HG02981 (cell line): Measurements from ENCODE around the gene TBX6.
"Not testable (repeated sequence)": the region's sequence is repeated elsewhere in the genome, so short reads cannot be mapped to it uniquely, and the experiment has no call there.

Experiments used
- ATAC-seq: cut with Tn5 transposase; IDR thresholded peaks from one replicate; pipeline ENCODE4 v1.9.1; 2021; ENCODE audit warnings: mild to moderate bottlenecking, moderate library complexity; ENCODE audit not compliant: unreplicated experiment

The TBX6 gene, protein sequence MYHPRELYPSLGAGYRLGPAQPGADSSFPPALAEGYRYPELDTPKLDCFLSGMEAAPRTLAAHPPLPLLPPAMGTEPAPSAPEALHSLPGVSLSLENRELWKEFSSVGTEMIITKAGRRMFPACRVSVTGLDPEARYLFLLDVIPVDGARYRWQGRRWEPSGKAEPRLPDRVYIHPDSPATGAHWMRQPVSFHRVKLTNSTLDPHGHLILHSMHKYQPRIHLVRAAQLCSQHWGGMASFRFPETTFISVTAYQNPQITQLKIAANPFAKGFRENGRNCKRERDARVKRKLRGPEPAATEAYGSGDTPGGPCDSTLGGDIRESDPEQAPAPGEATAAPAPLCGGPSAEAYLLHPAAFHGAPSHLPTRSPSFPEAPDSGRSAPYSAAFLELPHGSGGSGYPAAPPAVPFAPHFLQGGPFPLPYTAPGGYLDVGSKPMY

DNA sequence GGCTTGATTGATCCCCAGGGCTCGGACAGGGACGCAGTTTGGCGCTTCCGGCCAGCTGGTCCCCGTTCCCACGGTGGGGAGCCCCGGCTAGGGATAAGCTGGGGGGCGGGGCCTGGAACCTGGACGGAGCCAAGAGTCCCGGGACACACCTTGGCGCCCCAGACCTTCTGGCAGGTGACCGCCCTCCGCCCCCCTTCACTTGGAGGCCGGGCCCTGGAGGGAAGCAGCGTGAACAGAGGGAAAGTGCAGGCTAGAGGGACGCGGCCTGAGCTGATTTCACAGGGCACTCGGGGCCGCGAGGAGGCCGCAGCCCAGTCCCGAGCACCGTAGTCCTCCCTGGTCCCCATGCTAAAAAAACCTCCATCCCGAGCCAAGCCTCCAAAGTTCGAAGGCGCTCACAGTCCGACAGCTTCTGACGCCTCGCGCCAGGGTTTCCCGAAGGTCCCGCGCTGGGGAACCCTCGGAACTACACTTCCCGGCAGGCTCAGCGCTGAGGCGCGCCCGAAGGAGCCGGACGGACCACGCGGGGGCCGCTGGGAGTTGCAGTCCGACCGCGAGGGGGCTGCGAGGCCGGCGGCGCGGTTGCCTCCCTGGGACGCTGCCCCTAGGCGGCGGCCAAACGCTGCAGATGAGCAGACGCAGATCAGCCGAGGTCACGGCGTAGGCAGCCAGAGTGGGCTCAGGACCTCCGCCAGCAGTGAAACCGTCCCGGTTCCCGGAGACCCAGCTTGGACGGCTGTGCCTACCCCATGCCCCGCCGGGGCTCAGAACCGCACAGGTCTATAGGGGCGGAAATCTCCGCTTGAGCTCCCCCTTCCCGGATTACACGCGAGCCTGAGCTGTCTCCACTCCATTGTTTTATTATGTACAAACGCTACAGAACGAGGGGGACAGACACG, at the start of gene TBX6:
TSS of gene TBX6 (minus strand) at position 451 of the 899 bp plus-strand sequence. CDS start 731 bp downstream, outside the sequence.
- ATAC-seq = peak; percentile 67

DNA sequence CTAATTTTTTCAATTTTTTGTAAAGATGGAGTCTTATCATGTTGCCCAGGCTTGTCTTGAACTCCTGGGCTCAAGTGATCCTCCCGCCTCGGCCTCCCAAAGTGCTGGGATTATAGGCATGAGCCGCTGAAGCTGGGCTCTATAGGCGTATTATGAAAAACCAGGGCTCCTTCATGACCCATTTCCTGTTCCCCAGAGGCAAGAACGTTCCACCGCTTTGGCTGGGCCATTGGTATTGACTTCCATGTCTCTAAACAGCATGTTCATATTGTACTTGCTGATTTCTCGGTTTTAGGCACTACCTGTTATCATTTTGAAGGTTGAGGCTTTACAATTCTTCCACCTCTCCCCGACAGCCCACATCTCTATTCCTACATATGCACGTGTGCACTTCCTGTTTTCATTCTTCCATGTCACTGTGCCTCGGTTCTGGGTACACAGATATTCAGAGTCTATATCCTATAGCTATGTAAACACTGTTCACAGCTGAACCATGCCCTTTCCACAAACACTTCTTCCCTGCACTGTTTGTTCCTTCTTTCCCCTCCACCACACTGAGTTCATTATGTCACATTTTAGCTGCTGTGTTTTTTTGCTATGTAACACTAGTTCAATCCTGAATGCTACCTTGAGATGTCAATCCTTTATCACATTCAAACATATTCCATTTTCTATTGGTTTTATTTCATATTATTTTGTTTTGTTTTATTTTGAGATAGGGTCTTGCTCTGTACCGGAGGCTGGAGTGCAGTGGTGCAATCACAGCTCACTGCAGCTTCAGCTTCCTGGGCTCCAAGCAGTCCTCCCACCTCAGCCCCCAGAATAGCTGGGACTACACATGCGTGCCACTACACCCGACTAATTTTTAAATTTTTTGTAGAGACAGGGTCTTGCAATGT, 48.1 kb upstream of the TBX6 start:
- no peak for ATAC-seq

DNA sequence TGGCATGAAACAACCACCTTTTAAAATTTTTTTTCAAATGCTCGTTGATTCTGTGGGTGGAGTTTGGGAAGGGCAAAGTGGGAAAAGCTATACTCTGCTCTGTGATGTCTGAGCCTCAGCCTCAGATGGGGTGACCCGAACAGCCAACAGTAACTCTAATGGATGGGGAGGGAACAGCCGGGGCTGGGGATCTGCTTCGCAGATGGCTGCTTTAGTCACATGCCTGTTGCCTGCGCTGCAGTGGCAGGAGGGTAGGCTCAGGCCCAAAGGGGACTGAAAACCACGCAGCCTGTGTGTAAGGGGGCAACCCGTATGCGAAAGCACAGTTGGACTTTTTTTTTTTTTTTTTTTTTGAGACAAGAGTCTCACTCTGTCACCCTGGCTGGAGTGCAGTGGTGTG, 46.2 kb upstream of the TBX6 start:
- no peak for ATAC-seq

DNA sequence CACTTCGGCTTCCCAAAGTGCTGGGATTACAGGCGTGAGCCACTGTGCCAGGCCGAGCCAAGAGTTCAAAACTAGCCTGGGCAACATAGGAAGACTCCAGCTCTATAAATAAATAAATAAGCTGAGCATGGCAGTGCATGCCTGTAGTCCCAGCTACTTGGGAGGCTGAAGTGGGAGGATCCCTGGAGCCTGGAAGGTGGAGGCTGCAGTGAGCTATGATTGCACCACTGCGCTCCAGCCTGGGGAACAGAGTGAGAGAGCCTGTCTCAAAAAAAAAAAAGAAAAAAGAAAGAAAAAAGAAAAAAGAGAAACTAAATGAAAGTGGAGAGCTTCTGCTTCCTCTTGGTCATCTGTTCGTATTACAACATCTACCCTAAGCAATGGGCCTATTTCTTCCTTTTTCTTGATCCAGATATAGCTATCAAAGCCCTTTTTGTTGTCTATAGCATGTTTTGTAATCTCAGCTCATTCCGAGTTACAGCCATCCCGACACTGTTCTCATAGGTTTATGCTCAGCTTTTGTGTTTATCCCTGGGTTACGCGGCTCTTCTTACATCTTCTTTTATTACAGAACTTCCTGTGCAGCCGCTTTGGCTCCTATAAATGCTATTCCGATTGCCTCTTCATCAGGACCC, 45.4 kb upstream of the TBX6 start:
- no peak for ATAC-seq

DNA sequence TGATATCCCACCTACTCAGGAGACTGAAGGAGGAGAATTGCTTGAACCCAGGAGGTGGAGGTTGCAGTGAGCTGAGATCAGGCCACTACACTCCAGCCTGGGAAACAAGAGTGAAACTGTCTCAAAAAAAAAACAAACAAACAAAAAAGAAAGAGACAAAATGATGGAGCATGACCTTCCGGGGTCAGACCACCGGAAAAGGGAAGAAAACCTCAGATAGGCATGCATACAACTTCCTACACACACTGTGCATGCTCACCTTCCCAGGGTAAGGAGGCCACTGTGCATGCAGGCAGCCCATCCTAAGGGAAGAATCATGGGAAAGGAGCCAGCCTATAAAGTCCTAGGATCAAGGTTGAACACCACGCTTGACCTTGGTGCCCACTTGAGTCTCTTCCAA, 40.9 kb upstream of the TBX6 start:
- no peak for ATAC-seq

DNA sequence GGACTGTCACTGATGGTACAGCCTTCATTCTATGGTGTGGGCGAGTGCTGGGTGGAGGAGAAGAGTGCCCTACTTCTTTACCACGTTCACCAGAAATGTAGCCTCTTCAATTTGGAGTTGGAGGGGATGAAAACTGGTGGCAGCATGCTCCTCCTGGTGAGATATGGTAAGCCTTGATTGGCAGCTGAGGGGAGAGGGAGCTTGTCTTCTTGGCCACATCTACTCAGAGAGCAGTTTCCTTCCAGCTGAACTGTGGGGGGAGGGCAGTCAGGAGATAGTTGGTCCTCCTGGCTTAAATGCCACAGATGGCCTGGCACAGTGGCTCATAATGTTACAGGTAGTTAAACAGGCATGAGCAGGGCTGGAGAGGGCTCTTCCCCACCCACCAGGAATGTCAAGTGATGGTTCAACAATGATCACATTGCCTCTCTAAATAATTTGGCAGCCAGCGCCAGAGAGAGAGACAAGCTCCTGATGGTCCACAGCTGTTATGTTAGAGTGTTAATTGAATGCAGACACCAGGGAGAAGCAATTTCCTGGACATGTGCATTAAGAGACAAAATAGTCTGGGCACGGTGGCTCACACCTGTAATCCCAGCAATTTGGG, 40.2 kb upstream of the TBX6 start:
- no peak for ATAC-seq

DNA sequence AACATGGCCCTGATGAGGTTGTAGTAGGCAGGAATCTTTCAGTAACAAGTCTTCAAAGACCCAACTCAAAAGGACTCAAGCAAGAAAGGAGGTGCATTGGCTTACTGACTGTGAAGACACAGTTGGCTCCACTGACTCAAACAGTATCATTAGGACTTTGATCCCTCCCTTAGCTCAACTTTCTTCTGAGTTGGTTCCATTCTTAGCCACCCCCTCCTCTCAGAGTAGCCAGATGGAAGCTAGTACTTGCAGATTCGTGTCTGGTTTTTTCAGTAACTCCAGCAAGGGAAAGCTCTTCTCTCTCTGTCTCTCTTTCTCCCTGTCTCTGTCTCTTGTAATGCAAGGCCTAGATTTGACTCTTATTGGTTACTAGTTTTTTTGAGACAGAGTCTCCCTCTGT, 36.3 kb upstream of the TBX6 start:
- ATAC-seq = no peak

DNA sequence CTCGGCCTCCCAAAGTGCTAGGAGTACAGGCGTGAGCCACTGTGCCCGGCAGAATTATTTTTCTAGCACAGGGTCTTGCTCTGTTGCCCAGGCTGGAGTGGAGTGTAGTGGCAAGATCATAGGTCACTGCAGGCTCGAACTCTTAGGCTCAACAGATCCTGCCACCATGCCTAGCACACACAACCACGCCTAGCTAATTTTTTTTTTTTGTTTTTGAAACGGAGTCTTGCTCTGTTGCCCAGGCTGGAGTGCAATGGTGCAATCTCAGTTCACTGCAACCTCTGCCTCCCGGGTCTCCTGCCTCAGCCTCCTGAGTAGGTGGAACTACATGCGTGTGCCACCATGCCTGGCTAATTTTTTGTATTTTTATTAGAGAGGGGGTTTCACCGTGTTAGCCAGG, 34.0 kb upstream of the TBX6 start:
- ATAC-seq = not testable (repeated sequence)

DNA sequence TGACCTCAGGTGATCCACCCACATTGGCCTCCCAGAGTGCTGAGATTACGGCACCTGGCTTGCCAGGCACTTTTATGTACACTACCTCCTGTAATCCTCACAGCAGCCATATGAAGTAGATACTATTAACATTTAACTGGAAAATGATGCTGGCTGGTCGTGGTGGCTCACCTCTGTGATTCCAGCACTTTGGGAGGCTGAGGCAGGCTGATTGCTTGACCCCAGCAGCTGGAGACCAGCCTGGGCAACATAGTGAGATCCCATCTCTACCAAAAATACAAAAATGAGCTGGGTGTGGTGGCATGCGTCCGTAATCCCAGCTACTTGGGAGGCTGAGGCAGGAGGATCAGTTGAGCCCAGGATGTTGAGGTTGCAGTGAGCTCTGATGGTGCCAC, 33.3 kb upstream of the TBX6 start:
- no peak for ATAC-seq

DNA sequence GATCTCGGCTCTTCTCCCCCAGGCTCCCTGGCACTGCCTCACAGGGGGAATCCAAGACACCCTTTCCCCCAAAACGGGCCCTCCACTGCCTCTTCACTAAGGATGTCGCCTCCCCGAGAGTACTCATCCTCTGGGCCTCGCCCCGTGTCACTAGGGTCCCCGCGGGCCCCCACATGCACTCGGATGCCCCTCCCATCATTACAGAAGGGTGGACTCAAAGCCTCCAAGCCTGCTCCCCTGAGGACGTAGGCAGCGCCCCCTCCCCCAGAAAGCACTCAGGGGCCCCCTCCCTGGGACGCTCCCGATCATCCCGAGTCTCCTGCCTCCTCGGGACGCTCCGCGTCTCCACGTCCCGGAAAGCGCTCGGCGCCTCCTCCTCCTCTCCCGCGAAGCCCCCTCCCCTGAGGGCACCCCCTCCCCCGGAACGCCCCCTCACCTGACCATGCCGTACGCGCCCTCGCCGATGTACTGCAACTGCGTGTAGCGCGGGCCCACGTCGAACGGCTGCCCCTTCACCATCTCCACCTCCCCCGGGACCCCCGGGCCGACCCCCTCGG, 31.0 kb upstream of the TBX6 start:
- no peak for ATAC-seq

DNA sequence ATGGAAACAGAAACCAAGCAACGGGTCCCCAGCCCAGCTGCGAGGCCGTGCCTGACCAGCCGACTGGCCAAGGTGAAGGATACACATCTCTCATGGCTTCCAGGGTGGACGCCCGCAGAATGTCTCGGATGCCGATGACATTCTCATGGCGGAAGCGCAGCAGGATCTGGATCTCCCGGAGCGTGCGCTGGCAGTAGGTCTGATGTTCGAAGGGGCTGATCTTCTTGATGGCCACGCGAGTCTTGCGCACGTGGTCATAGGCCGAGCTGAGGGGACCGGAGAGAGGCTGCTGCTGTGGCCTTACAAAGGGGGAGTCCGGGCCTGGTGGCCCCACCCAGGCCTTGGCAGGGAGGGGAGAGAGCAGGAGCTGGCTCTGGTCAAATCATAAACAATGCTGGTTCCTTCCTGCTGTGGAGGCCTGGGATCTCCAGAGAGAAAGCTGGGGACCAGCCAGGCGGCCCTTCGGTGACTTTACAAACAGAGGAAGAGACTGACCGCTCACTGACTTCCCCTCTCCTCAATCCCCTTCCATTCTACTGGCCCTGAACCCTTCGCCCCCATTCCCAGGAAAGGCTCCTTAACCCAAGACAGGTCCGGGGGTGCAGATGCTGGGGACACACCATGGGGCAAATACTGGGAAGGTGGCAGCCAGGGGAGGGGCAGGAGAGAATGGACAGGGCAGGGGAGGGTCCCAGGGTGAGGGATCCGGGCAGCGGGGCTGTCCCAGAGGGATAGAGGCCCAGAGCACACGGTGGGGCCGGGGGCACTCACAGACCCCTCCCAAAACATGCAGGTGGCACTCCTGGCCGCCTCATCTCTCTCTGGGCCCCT, 30.2 kb upstream of the TBX6 start:
- ATAC-seq = no peak

DNA sequence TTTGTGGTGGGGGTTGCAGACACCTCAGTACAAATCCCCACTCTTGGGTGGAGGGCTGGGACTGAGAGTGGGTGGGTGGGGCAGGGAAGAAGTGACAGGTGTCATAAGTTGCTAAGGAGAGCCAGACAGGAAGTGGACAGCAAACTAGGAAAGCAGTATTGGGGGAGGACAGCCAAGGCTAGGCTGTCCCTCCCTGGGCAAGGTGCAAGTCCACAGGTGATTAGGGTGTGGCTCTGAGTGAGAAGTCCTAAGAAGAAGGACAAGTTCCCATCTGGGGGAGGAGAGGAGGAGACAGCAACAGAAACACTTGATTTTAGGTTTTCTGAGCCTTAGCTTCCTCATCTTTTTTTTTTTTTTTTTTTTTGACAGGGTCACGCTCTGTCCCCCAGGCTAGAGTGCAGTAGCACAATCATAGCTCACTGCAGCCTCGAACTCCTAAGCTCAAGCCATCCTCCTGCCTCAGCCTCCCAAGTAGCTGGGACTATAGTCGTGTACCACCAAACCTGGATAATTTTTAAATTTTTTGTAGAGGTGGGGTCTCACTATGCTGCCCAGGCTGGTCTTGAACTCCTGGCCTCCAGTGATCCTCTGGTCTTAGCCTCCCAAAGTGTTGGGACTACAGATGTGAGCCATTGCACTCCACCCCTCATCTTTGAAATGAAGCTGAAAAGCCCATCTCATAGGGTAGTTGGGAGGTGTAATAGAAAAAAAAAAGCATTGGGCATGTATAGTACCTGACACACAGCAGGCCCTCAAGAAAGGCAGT, 28.8 kb upstream of the TBX6 start:
- no peak for ATAC-seq

DNA sequence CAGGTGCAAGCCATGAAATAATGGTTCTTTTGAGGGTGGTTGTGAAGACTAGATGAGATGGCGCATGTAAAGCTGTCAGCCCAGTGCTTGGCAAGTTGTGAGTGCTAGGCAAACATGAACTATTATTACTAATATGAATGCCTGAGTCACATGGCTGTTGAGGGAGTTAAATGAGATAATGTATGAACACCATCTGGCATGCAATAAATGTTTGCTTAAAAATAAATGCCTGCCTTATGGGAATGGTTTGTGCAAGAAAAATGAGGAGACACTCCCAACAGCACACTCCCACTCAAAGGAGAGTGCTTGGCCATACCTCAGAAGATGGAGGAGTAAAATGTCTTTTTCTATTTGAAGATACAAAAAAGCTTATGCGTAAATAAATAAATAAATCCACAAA, 27.7 kb upstream of the TBX6 start:
- ATAC-seq = no peak

DNA sequence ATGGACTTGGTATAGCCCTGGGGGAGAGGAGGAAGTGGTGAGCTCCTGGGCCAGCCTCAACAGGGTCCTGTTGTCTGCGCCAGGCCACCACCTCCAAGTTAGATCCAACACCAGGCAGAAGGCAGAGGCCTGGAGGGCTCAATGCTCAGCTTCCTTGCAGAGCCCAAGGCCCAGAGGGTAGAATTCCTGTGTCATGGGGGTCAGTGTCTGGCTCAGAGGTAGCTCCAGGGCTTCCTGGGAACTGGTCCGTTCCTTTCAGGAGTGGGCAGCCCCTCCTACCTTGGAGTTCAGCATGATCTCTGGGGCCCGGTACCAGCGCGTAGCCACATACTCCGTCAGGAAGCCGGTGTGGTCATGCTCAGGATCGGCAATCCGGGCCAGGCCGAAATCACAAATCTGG, 26.0 kb upstream of the TBX6 start:
- ATAC-seq = no peak

DNA sequence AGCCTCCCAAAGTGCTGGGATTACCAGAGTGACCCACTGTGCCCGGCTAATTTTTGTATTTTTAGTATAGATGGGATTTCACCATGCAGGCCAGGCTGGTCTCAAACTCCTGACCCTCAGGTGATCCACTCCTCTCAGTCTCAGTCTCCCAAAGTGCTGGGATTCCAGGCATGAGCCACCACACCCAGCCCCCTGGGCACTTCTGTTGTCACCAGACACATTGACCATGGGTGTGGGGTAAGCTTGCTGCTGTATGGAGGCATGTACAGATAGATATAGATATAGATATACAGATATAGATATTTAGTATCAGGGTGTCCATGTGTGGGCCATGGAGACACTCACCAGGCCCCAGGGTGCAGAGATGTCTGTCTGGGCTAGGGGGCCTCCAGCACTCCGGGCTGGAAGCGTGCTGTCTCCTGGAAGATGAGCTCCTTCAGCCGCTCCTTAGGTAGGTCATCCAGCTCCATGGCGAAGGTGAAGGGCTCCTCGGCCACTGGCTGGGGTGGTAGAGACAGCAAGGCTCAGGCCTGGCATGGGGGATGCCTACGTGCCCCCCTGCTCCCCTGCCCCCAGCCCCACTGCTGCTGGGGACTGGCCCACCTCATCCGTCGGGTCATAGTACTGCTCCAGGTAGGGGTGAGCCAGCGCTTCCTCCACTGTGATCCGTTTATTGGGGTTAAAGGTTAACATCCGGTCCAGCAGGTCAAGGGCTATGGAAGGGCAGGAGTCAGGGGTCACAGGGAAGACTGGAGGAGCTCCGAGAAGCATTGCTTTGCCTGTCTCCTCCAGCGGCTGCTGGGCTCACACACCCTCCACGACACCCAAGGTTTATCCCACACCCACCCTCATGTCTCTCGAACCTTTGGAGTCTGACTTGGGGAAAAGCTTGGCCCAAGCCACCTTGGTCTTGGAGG, 24.8 kb upstream of the TBX6 start:
- no peak for ATAC-seq

DNA sequence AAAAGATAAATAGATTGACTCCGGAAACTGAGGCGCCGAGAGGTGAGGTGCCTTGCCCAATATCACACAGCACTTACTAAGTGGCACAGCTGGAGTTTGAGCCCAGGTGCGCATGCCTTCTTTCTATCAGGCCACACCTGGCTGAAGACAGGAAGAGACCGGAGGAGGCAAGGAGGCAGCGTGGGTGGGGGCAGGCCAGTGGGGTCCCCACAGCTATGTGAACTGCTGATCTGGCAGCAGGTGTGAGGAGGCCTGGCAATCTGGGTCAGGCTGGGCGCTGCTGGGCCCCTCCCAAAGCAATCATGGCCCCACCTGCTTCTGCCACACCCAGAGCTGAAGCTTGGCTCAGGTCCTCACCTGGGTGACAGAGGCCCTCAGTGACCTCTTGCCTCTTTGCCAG, 23.5 kb upstream of the TBX6 start:
- no peak for ATAC-seq

DNA sequence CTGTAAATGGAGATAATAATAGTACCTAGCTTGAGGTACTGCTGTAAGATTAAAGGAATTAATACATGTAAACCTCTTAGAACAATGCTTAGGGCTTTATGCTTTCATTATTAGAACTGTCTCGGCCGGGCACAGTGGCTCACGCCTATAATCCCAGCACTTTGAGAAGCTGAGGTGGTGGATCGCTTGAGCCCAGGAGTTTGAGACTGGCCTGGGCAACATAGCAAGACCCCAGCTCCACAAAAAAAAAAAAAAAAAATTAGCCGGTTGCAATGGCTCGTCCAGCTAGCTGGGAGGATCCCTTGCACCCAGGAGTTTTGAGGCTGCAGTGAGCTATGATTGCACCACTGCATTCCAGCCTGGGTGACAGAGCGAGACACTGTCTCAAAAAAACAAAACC, 23.1 kb upstream of the TBX6 start:
- ATAC-seq = not testable (repeated sequence)
